ENCODE data around the gene U2AF2. TPM values are rescaled to one million over a fixed set of nuclear protein-coding genes. Genes with fewer than 3 reads are reported as not detected.

U2AF2 gene
- total and polyA plus RNA-seq, 2 of the 4 experiments (the other 2 are of a cell fraction), result 120 to 260 TPM

- no peak overlapping the region for H2BK5ac ChIP-seq (ENCODE audit: low read depth, low read length, poor library complexity, severe bottlenecking)
- no peak overlapping the region for H3K18ac ChIP-seq (ENCODE audit: low read depth, low read length)
- no peaks in the 10 kb centered on the region for H3K9me3 ChIP-seq (ENCODE audit: control insufficient read depth, insufficient read depth, low read length)
- no peak overlapping the region for H2AK9ac ChIP-seq (replicated peaks; ENCODE audit: low read depth, low read length, poor library complexity)
- dilution Hi-C loops (cut with HindIII; ENCODE audit: low sequenced_read_pairs, unreplicated experiment), result no loop called here
- intact Hi-C loops (cut with micrococcal nuclease), result no loop called here
- H3K4me3 ChIP-seq (ENCODE audit: insufficient read depth, low read depth, low read length), result peak overlapping the region; percentile 79
- H3K9ac ChIP-seq (ENCODE audit: low read depth, low read length), result peak overlapping the region; percentile 81
- H3K27me3 ChIP-seq (ENCODE audit: control insufficient read depth, insufficient read depth, low read length), result no peaks in the 10 kb centered on the region
- peaks cover 10% of the 10 kb centered on the region for H3K4me1 ChIP-seq (ENCODE audit: control insufficient read depth, insufficient read depth, low read length)
- DNase-seq (no peak), ATAC-seq (ENCODE audit: low read depth) (no peak)
- H4K91ac ChIP-seq (ENCODE audit: insufficient read depth, low read depth, low read length), result no peak overlapping the region
- no CpG with 5 or more reads among the region's 7 CpGs for WGBS, 2 experiments (ENCODE audit: extremely low coverage in 2 of 2, insufficient read length in 1 of 2)
- H2BK20ac ChIP-seq (ENCODE audit: low read depth, low read length), result no peak overlapping the region
- peak overlapping the region; percentile 70 for H3K23ac ChIP-seq (ENCODE audit: low read depth, low read length)
- peaks cover 0 to 23% of the 10 kb centered on the region in 2 experiments; a peak in 2 of 4 replicates for H3K79me1 ChIP-seq (ENCODE audit: low read depth in 1 of 2, low read length in 2 of 2)
- no peak for TF ChIP-seq SMC3 (IDR thresholded peaks at IDR 0.05; ENCODE audit: low read depth, low read length)
- no peak for TF ChIP-seq MAZ (IDR thresholded peaks at IDR 0.05; ENCODE audit: borderline replicate concordance, low read depth, low read length)
- TF ChIP-seq CEBPB (IDR thresholded peaks at IDR 0.05; ENCODE audit: low read depth, low read length), result no peak
- no peak for TF ChIP-seq BHLHE40 (IDR thresholded peaks at IDR 0.05; ENCODE audit: low read depth, low read length)
- no peak for TF ChIP-seq MXI1 (IDR thresholded peaks at IDR 0.05; ENCODE audit: borderline replicate concordance, low read depth, low read length)
- TF ChIP-seq NFE2L2 (IDR thresholded peaks at IDR 0.05; ENCODE audit: low read depth, low read length), result no peak
- no peak for TF ChIP-seq CHD1 (IDR thresholded peaks at IDR 0.05; ENCODE audit: low read depth, low read length)
- no peak for TF ChIP-seq USF2 (IDR thresholded peaks at IDR 0.05; ENCODE audit: low read depth, low read length)
- TF ChIP-seq CTCF (conservative IDR thresholded peaks at IDR 0.05; ENCODE audit: low read depth, low read length), result no peak
- TF ChIP-seq FOS (IDR thresholded peaks at IDR 0.05; ENCODE audit: low read depth, low read length), result no peak
- TF ChIP-seq RFX5 (IDR thresholded peaks at IDR 0.05; ENCODE audit: low read depth, low read length), result no peak
- TF ChIP-seq RCOR1 (IDR thresholded peaks at IDR 0.05; ENCODE audit: insufficient replicate concordance, low read length), result no peak
- no peak overlapping the region for H4K5ac ChIP-seq (ENCODE audit: low read depth, low read length)
- H3K36me3 ChIP-seq (ENCODE audit: control insufficient read depth, insufficient read depth, low read length), result peaks cover 27% of the 10 kb centered on the region
- H4K20me1 ChIP-seq (ENCODE audit: insufficient read depth, low read length), result peaks cover 69% of the 10 kb centered on the region
- H2BK120ac ChIP-seq (ENCODE audit: low read depth, low read length), result no peak overlapping the region
- no peak overlapping the region for H4K8ac ChIP-seq (ENCODE audit: low read depth in 2 of 2, low read length in 2 of 2)
- H3K56ac ChIP-seq (ENCODE audit: extremely low read depth, insufficient read depth, low read length), result no peak overlapping the region
- peaks cover 13% of the 10 kb centered on the region for H3K9me1 ChIP-seq (ENCODE audit: insufficient read depth, low read length)
- no peak overlapping the region for H3K4ac ChIP-seq (ENCODE audit: low read depth, low read length)
- H2BK15ac ChIP-seq (ENCODE audit: low read depth, low read length), result no peak overlapping the region
- CTCF ChIA-PET, result interaction anchor here (1.3 kb wide), 1 partner anchor 15 kb away, joined by 5 read pairs; no protein-coding TSS in a partner anchor
- in situ Hi-C loops (cut with MboI; ENCODE audit: low sequenced_read_pairs), result loop anchor here (25.0 kb wide), 2 partner anchors 1194 to 1519 kb away; partner anchors contain the start of genes CDC42EP5, CNOT3 and LENG9
- H2AK5ac ChIP-seq (ENCODE audit: low read depth, low read length), result no peak overlapping the region
- BruUV-seq (replicated peaks), result no TSS peak
- H3K14ac ChIP-seq (replicated peaks; ENCODE audit: low read depth, low read length), result no peak overlapping the region
- POLR2A ChIA-PET (ENCODE audit: unreplicated experiment), result no interaction called here
- H3K4me2 ChIP-seq (ENCODE audit: low read depth, low read length), result peak overlapping the region; percentile 92
- no peak overlapping the region for H2AFZ ChIP-seq (replicated peaks; ENCODE audit: low read length, poor library complexity)
- H3K27ac ChIP-seq (ENCODE audit: insufficient read depth, low read length), result no peak overlapping the region
Measured at GRCh38 chr19:55656552-55656951, 1.7 kb downstream of the U2AF2 start.
